ENCODE measurements around the gene DOCK1.

The DOCK1 gene

GRCh38 chr10:126955934-126956711 lies 50.9 kb downstream of the DOCK1 start:
- DNase-seq, result peak; percentile 46

DNA sequence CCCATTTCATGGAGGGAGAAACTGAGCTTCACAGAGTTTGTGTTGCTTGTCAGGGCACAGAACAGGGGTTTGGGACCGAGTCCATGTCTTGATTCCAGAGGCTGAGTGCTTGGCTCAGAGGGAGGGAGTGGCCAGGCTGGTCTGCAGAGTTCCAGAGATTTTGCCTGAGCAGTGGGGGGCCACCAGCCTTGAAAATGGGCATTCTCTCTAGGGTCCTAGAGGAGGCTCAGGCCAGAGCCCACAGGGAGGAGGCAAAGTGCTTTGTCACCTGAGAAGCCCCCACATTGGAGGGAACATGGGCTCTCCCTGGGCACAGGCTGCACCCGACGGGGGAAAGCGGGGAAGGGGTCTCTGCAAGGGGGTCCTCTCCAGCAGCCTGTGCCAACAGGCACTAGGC lies 51.5 kb downstream of the DOCK1 start:
- DNase-seq, result no peak

- DNase-seq, result no peak
These were observed 51.9 kb downstream of the DOCK1 start for GRCh38 chr10:126957111-126957510.

DNA sequence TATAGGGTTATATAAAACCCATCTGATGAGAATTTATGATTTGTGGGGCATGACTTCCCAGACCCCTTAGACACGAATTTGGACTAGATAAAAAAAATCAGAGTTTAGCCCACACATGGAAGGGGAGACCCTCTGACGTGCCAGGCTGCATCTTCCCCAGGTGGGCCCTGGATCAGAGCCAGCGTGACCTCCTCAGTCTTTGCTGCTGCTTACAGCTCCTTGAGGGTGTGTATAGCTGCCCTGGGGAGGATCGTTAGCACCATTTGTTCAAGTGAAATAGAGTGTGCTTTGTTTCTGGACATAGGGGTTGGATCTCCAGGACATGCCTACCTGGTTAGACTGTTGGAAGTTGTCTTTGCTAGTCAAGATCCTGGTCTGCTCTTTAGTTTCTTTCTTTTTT lies 54.2 kb downstream of the DOCK1 start:
- no peak for DNase-seq

DNA sequence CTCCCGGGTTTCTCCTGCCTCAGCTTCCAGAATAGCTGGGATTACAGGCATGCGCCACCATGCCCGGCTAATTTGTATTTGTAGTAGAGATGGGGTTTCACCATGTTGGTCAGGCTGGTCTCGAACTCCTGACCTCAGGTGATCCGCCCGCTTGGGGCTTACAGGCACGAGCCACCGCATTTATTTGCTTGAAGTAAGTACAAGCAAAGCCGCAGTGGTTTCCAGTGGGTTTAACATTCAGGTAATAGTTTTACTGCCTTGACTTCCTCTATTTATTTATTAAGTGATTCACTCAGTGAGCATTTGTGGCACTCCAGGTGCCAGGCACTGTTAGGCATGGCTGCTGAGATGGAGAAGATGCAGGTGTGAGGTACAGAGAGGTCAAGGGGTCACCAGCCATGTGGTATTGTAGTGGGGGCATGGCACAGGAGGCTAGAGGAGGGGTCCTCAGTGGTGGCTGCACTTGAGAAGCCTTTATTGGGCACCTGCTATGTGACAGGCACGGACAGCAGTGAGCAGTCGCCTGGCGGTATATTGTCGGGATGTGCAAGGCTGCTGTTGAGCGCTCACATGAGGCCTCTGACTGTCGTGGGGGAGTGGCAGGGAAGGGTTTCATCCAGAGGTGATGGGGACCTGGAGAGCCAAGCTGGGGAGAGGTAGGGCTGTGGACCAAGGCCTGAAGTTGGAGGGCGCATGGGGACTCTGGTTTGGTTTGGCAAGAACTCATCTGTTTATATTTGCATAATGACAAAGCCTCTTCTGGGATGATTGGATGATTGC lies 54.9 kb downstream of the DOCK1 start:
- no peak for DNase-seq

- no peak for DNase-seq
These were observed 58.1 kb downstream of the DOCK1 start for GRCh38 chr10:126963354-126963753.

DNA sequence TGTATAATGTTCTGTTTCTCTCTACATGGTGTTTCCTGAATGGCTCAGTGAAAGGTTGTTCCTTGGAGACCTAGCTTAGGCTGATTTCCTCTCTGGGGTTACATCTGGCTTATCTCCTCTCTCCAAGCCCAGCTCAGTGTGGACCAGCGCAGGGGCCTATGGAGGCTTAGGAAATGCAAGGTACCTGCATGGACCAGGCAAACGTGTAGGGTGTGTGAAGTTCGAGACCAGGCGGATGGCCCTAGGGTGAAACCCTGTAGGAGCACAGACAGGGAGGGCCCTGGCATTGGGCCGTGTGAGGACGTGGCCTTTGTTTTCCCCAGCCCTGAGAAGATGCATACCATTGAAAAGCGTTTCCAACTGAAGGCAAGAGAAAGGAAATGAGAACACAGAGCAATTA lies 59.0 kb downstream of the DOCK1 start:
- peak; percentile 6 for DNase-seq

- no peak for DNase-seq
These were observed 61.7 kb downstream of the DOCK1 start for GRCh38 chr10:126966938-126967337.

DNA sequence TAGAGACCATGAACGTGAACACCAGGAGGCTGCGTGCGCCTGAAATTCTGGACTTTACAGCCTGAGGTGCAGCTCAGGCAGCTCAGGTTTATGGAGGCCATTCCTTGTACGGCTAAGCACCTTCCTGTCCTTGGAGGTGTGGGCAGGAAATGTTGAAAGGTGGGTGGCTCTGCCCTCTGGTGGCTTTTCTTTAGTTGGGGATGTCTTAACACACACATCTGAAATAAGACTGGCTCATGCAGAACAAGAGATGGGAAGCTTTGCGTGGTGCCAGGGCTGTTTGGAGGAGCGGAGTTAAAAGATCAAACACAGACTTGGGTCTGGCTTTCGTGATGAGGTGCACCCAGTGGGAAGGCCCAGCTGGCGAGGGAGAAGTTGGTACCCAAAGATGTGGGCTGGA lies 64.1 kb downstream of the DOCK1 start:
- peak; percentile 40 for DNase-seq

- DNase-seq, result peak; percentile 30
These were observed 67.6 kb downstream of the DOCK1 start for GRCh38 chr10:126972635-126973414.

GRCh38 chr10:126975221-126975620 lies 70.0 kb downstream of the DOCK1 start:
- no peak for DNase-seq

GRCh38 chr10:126977216-126977615 lies 72.0 kb downstream of the DOCK1 start:
- DNase-seq, result no peak

DNA sequence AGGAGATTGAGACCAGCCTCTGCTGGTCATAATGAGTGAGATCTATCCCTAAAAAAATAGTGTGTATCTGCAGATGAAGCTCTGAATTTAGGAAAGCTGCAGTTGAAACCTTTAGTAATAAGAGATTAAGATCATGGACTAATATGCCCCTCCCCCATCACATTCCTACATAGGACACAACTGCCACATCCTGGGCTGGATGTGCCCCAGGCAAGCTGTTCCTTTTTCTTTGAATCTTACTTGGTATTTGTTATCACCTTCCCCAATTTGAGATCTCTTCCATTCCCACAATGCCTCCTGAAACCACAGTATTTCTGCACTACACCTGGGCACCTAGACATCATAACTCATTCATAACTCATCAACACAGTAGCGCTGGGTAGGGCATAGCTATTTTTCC lies 74.1 kb downstream of the DOCK1 start:
- no peak for DNase-seq

GRCh38 chr10:126993208-126993607 lies 88.0 kb downstream of the DOCK1 start:
- DNase-seq, result no peak

- DNase-seq, result no peak
These were observed 92.8 kb downstream of the DOCK1 start for GRCh38 chr10:126997801-126998590.

- DNase-seq, result no peak
These were observed 95.4 kb downstream of the DOCK1 start for GRCh38 chr10:127000598-127000997.

- DNase-seq, result no peak
These were observed 97.9 kb downstream of the DOCK1 start for GRCh38 chr10:127003032-127003685.

DNA sequence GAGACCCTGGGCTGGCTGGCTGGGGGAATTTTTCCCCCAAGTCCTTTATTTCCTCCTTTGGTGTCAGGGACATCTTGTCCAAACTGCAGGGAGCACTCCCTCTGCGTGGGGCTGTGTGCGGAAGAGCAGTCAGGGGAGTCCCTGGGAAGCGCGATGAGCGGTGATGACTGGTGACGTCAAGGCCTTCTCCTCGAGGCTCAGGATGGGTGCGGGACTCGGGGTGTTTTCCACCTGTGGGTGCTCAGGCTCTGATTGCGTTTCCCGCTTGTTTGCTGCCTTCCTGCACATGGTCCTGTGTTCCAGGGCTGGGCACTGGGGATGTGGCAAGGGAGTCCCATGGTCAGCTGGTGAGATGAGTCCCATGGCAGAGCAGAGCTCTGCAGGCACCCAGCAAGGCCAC lies 101.2 kb downstream of the DOCK1 start:
- no peak for DNase-seq

- DNase-seq, result no peak
These were observed 104.1 kb downstream of the DOCK1 start for GRCh38 chr10:127009366-127009765.

DNA sequence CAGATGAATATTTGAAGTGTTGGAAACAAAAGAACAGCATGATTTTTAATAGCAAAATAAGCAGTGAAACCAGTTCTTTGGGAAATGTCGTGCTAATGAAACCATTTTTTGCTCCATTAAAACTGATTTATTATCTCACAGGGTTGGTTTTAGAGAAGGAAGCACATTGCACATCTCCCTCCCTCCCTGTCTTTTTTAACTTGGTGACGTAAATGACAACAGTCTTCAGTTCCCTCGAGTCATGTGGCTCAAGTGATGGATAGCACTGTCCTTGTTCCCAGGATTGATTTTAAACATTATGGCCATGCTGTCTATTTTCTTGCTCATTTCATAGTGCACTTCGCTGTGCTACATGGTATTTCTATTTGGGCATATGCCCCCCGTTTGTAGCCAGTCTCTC lies 105.9 kb downstream of the DOCK1 start:
- DNase-seq, result no peak

DNA sequence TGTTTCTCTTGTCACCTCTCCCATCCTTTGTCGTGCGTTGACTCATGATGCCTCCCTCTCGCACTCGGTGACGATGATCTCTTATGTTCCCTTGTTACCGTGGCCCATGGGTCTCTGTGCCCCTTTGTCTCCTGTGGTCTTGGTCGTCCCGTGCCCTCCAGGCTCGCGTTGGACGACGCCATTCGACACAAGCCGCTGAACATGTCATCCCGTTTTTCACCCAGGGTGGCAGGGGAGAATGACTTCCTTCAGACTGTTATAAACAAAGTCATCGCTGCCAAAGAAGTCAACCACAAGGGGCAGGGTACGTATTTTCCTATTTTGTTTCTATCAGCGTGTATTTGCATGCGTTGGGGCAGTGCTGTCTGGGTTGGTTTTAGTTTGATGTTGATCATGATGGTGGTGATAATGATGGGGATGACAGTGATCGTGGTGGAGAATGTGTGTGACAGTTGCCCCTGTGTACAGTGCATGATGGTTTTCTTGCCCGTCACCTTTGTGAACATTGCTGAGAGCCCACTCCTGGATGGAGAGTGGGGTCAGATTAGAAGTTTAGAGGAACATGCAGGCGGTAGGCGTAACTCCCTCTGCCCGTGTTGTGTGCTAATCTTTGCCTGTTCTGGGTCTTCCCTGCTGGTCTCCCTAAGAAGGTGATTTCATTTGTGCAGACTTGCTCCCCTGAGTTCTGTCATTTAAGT lies 107.0 kb downstream of the DOCK1 start:
- no peak for DNase-seq

GRCh38 chr10:127012769-127013152 lies 107.5 kb downstream of the DOCK1 start:
- DNase-seq, result peak; percentile 32

Measured in midbrain (tissue), 1 donor.